HEK293T (cell line): ENCODE data around the gene DMRTB1.

Experiments
- FOXA1 ChIP-seq: fragments of 450-650 bp; IDR thresholded peaks from 2 replicates; pipeline ENCODE4 v1.6.1; 2016; ENCODE audit warnings: mild to moderate bottlenecking
- SP1 ChIP-seq: fragments of 450-650 bp; IDR thresholded peaks from 2 replicates; pipeline ENCODE4 v1.6.1; 2017
- TF ChIP-seq, protein P1 (sequence below): fragments of 450-650 bp; IDR thresholded peaks from 2 replicates; pipeline ENCODE4 v1.6.1; 2016

DNA sequence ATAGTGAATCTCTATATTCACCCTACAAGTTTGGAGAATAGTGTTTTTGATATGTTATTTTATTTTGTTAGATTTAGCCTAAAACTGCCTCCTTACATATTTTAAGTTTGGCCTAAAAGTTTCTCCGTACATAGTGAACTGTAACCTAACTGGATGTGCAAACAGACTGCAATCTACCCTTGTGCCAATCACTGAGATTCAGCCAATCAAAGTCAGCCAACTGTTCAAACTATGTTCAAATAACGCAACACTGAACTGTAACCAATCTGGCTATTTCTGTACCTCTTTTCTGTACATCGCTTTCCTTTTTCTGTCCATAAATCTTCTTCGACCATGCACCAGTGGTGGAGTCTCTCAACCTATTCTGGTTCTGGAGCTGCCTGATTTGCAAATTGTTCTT is 11.8 kb upstream of the DMRTB1 start:
- TF ChIP-seq SP1 (no peak), FOXA1 (no peak)
- TF ChIP-seq, protein P1, sequence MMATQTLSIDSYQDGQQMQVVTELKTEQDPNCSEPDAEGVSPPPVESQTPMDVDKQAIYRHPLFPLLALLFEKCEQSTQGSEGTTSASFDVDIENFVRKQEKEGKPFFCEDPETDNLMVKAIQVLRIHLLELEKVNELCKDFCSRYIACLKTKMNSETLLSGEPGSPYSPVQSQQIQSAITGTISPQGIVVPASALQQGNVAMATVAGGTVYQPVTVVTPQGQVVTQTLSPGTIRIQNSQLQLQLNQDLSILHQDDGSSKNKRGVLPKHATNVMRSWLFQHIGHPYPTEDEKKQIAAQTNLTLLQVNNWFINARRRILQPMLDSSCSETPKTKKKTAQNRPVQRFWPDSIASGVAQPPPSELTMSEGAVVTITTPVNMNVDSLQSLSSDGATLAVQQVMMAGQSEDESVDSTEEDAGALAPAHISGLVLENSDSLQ, result no peak
